ENCODE results near the gene CKS2. TPM values are rescaled to one million over a fixed set of nuclear protein-coding genes. Genes with fewer than 3 reads are reported as not detected.

CKS2 gene
- total and polyA plus RNA-seq, 2 of the 8 experiments (the other 6 are each of a cell fraction or from before 2014, with no cell fraction given), result 337 to 689 TPM

GRCh38 chr9:89365532-89365912 is 54.5 kb downstream of the CKS2 start (continued):
- TF ChIP-seq TAF7 (optimal IDR thresholded peaks at IDR 0.05; ENCODE audit: borderline replicate concordance, low read depth, low read length), result no peak
- no peak for TF ChIP-seq FOSL1 (IDR thresholded peaks at IDR 0.05; ENCODE audit: insufficient read depth, low read depth, low read length)
- no peak for TF ChIP-seq CHD1 (IDR thresholded peaks at IDR 0.05; ENCODE audit: low read depth, low read length)

Small RNA genes lying within 50 kb of the gene (microRNA-seq; reads per million reads assigned to microRNA genes)
- gene MIR3153 (ENCODE audit: borderline microRNAs expressed in 2 of 2, borderline number of aligned reads in 2 of 2, borderline replicate concordance in 1 of 2), result 0 reads per million in 2 experiments

Small RNA genes lying within 50 kb of the gene (small RNA-seq; reads per million reads assigned to genes)
- gene MIR3153 (ENCODE audit: insufficient read depth), result 0.51 reads per million

Other genes with a start within 250 kb of the CKS2 start
- 7.1 and 8.4 TPM in 2 replicates for gene SHC3, start 132.4 kb upstream of the CKS2 start, total RNA-seq (2021; fragmentation: NEBNext Ultra II Directional; extraction: Animal tissue kit (Norgen Biotek cat#: 25700))
- gene SHC3, start 132.4 kb upstream of the CKS2 start, polyA plus RNA-seq (2011; rRNA removed), result 1.2 and 1.4 TPM in 2 replicates
- gene SECISBP2, start 7.3 kb downstream of the CKS2 start, total RNA-seq (2021; fragmentation: NEBNext Ultra II Directional; extraction: Animal tissue kit (Norgen Biotek cat#: 25700)), result 58.4 and 61.7 TPM in 2 replicates
- 36.4 and 39.0 TPM in 2 replicates for gene SECISBP2, start 7.3 kb downstream of the CKS2 start, polyA plus RNA-seq (2011; rRNA removed)
- 63.1 and 70.4 TPM in 2 replicates for gene SEMA4D, start 186.9 kb downstream of the CKS2 start, total RNA-seq (2021; fragmentation: NEBNext Ultra II Directional; extraction: Animal tissue kit (Norgen Biotek cat#: 25700))
- 21.0 and 34.3 TPM in 2 replicates for gene SEMA4D, start 186.9 kb downstream of the CKS2 start, polyA plus RNA-seq (2011; rRNA removed)

All from H1 (cell line).